Right lobe of liver (tissue), 4 donors: ENCODE measurements around the gene SLC8A1.

Experiments
- CTCF ChIP-seq, 4 donors: fragments of 200-600 bp in 3 of 4; fragments of 450-650 bp in 1 of 4; IDR thresholded peaks; one replicate each; pipeline versions ENCODE4 v1.5.1 to v1.8.0; 2016 to 2022; ENCODE audit warnings: antibody characterized with exemption in 4 of 4, mild to moderate bottlenecking in 2 of 4
- POLR2A ChIP-seq: fragments of 450-650 bp; IDR thresholded peaks from one replicate; pipeline ENCODE4 v1.6.1; 2017; ENCODE audit warnings: antibody characterized with exemption, mild to moderate bottlenecking
- donor health status: DM: no; HTN: no; CAD: no.
- donor health status: DM: no; HTN: no; CAD: no.
- donor health status: DM: no; HTN: yes; CAD: no.

DNA sequence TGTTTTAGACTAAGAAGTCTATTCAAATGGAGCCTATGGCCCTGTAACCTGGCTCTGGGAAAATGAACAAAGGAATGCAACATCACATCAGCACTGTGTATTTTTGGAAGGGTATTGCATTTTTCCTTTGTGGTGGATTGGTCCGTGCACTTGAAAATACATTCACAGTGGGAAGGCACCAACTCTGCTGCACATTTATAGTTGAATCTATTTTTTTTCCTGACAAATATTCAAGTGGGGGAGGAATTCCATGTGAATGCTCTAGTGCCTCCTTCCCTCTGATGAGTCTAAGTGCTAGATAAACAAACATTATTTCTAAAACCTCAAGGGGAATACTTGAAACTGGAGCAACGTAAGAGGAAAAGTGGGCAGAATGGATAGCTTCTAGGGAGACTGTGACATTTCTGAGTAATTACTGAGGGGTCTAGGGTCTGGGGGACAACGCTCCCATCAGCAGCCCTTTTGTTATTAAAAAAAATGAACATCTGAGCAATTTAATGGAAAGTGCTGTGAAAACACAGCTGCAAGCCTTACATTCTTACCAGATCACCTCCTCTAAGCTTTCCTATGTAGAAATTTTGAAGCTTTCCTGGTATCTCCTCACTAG is 208.2 kb downstream of the SLC8A1 start:
- TF ChIP-seq CTCF (IDR thresholded peaks at IDR 0.05), result no peak
- no peak for TF ChIP-seq POLR2A
